A673 (cell line): ENCODE results near the gene ENTPD6. TPM values are rescaled to one million over a fixed set of nuclear protein-coding genes. Genes with fewer than 3 reads are reported as not detected.
A peak's percentile ranks its signal among the peaks of the same experiment; 100 is the strongest.
"Not testable (repeated sequence)": the region's sequence is repeated elsewhere in the genome, so short reads cannot be mapped to it uniquely, and the experiment has no call there.

Source experiments
- BruUV-seq: library from RNA; stranded (reverse); fragments of 400-500 nt; replicated peaks from 2 replicates; lab custom pipeline; 2021; lab: Mats Ljungman, UMichigan
- CTCF ChIA-PET: fragments of 300-600 bp; sonication (Branson Sonifier 250); formaldehyde crosslinking; loops from one replicate; lab custom pipeline; 2022; ENCODE audit warnings: antibody characterized with exemption; lab: Charles Lee
- POLR2A ChIA-PET: fragments of 300-600 bp; sonication (Branson Sonifier 250); formaldehyde crosslinking; loops from one replicate; lab custom pipeline; 2022; ENCODE audit warnings: antibody characterized with exemption; ENCODE audit not compliant: low non-redundant PET; lab: Charles Lee
- DNase-seq: peaks from one replicate; pipeline ENCODE4 v3.0.0-alpha.2; 2015; ENCODE audit warnings: low spot score
- H3K27ac ChIP-seq: fragments of 200-600 bp; sonication (generic); 2 replicates; pipeline ENCODE4 v1.5.1; 2016; ENCODE audit warnings: mixed run types, low read depth, mild to moderate bottlenecking, mixed read lengths, antibody characterized with exemption, low read length; ENCODE audit not compliant: poor library complexity, severe bottlenecking
- H3K27me3 ChIP-seq: fragments of 200-600 bp; sonication (generic); replicated peaks from 2 replicates; pipeline ENCODE4 v1.6.1; 2017; ENCODE audit warnings: mixed run types, low read depth, mild to moderate bottlenecking, mixed read lengths, antibody characterized with exemption, low read length; ENCODE audit not compliant: insufficient read depth, poor library complexity
- H3K36me3 ChIP-seq: fragments of 200-600 bp; sonication (generic); 2 replicates; pipeline ENCODE4 v1.6.1; 2016; ENCODE audit warnings: mixed run types, mild to moderate bottlenecking, mixed read lengths, antibody characterized with exemption, low read length; ENCODE audit not compliant: insufficient read depth, poor library complexity, severe bottlenecking
- H3K4me1 ChIP-seq: fragments of 200-600 bp; sonication (generic); 2 replicates; pipeline ENCODE4 v1.6.1; 2017; ENCODE audit warnings: mixed run types, mild to moderate bottlenecking, mixed read lengths, antibody characterized with exemption, low read length; ENCODE audit not compliant: insufficient read depth, poor library complexity, severe bottlenecking
- H3K4me3 ChIP-seq: fragments of 200-600 bp; sonication (generic); 2 replicates; pipeline ENCODE4 v1.5.1; 2016; ENCODE audit warnings: low read depth, mixed run types, mild to moderate bottlenecking, mixed read lengths, low read length; ENCODE audit not compliant: poor library complexity, severe bottlenecking
- H3K9me3 ChIP-seq: fragments of 200-600 bp; sonication (generic); 2 replicates; pipeline ENCODE4 v1.6.1; 2016; ENCODE audit warnings: mixed run types, low read depth, mild to moderate bottlenecking, mixed read lengths, antibody characterized with exemption, low read length; ENCODE audit not compliant: poor library complexity, severe bottlenecking
- EZH2 ChIP-seq: fragments of 200-600 bp; sonication (generic); IDR thresholded peaks from 2 replicates; pipeline ENCODE4 v1.6.1; 2017; ENCODE audit warnings: borderline replicate concordance, low read depth, mild to moderate bottlenecking, mixed read lengths, antibody characterized with exemption, low read length; ENCODE audit not compliant: poor library complexity, severe bottlenecking
- intact Hi-C: fragments of 100-400 bp; cut with micrococcal nuclease; formaldehyde crosslinking; loops from one replicate; pipeline ENCODE4 v1.10.0; 2022; ENCODE audit not compliant: unreplicated experiment
- total RNA-seq: library from RNA; stranded (reverse); gene quantifications from 2 replicates; pipeline ENCODE4 v1.2.3, GENCODE V29; 2021
- TF ChIP-seq, protein P1 (sequence below): fragments of 300-800, 200-600 bp; sonication (generic); conservative IDR thresholded peaks from 2 replicates; pipeline ENCODE4 v1.5.1; 2017; ENCODE audit warnings: low read depth, mild to moderate bottlenecking, antibody characterized with exemption, low read length, moderate library complexity, mixed read lengths

Gene ENTPD6
- total RNA-seq, 1 experiment from 2014 or later, result 50.2 TPM

DNA sequence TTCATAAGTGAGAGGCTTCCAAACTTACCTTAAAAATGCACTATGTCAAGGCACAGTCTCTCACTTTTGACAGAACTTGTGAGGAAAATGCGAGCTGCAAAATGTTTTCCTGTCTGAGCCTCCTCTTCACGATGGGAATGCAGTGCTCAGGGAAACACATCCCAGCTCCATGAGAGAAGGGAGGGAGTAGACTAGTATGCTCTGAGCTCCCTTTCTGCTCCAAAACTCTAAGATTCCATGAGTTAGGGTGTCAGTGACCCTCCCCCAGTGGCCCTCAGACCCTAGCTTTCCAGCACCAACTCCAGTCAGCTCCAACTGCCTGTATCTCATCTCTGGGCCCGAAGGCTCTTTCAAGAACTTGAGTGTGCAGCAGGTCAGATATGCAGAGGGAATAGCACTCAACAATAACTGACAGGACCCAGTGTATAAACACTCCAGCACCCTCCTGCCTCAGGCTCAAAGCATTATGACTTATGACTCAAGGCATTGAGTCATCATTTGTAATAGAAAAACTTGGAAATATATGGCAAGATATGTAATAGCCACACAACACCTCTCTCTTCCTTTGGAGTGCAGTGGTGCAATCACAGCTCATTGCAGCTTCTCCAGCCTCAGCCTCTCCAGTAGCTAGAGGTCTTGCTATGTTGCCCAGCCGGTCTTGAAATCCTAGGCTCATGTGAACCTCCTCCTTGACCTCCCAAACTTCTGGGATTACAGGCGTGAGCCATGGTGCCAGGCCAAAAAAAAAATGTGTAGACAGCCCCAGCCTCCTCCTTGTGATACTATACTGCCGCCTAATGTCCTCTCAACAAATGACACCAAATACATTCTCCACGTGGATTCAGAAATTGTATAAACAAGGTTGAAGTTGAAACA lies 16.7 kb upstream of the ENTPD6 start:
- Histone ChIP-seq H3K36me3 (no peaks in the 10 kb centered on the region), H3K27me3 (peaks cover 4% of the 10 kb centered on the region), H3K4me1 (no peaks in the 10 kb centered on the region), H3K4me3 (no peak overlapping the region), H3K9me3 (no peaks in the 10 kb centered on the region), H3K27ac (no peak overlapping the region)
- ChIA-PET POLR2A (no interaction called here), CTCF (interaction anchor here (0.7 kb wide), 1 partner anchor 35 kb away, joined by 4 read pairs; no protein-coding TSS in a partner anchor)
- DNase-seq, result peak; percentile 49
- BruUV-seq, result no TSS peak
- TF ChIP-seq EZH2, result no peak
- TF ChIP-seq, protein P1, sequence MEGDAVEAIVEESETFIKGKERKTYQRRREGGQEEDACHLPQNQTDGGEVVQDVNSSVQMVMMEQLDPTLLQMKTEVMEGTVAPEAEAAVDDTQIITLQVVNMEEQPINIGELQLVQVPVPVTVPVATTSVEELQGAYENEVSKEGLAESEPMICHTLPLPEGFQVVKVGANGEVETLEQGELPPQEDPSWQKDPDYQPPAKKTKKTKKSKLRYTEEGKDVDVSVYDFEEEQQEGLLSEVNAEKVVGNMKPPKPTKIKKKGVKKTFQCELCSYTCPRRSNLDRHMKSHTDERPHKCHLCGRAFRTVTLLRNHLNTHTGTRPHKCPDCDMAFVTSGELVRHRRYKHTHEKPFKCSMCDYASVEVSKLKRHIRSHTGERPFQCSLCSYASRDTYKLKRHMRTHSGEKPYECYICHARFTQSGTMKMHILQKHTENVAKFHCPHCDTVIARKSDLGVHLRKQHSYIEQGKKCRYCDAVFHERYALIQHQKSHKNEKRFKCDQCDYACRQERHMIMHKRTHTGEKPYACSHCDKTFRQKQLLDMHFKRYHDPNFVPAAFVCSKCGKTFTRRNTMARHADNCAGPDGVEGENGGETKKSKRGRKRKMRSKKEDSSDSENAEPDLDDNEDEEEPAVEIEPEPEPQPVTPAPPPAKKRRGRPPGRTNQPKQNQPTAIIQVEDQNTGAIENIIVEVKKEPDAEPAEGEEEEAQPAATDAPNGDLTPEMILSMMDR, result peak; percentile 81
- intact Hi-C loops, result loop anchor here (1.0 to 5.0 kb wide), 2 partner anchors 102 to 184 kb away; no protein-coding TSS in a partner anchor

DNA sequence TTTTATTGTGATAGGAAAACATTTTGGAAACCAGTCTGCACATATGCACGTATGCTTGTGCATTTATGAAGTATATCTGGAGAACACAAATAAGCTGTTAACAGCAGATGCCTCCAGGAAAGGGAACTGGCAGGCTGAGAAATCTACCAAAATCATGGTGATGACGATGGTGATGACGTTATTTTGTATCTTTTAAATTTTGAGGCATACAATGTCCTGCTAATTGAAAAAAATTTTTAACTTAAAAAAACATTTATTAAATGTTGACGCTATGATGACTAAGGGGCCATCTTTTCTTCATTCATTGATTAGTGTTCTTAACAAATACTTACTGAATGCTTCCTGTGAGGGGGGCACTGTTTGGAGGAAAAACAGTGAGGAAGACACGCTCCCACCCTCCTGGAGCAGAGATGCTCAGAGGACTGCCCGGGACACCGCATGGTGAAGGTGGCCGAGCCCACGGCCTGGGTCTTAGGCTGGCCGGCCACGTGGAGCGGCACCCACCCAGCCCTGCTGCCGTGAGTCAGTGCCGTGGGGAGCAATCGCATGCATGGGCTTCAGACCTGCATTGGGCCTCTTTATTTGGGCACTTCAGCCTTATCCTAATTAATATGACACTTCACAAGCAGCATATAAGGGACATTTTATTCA lies 15.9 kb upstream of the ENTPD6 start:
- CTCF ChIA-PET, result no interaction called here
- POLR2A ChIA-PET, result no interaction called here

DNA sequence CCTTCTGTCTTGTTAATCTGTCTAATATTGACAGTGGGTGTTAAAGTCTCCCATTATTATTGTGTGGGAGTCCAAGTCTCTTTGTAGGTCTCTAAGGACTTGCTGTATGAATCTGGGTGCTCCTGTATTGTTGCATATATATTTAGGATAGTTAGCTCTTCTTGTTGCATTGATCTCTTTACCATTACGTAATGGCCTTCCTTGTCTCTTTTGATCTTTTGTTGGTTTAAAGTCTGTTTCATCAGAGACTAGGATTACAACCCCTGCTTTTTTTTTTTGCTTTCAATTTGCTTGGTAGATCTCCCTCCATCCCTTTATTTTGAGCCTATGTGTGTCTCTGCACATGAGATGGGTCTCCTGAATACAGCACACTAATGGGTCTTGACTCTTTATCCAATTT lies 11.1 kb upstream of the ENTPD6 start:
- BruUV-seq, POLR2A ChIA-PET, H3K9me3 ChIP-seq, CTCF ChIA-PET, H3K4me3 ChIP-seq, H3K27ac ChIP-seq, DNase-seq, H3K36me3 ChIP-seq, intact Hi-C loops, H3K4me1 ChIP-seq: not testable (repeated sequence)
- H3K27me3 ChIP-seq, result peaks cover 36% of the 10 kb centered on the region

More for the DNA sequence above, 15.9 kb upstream of the ENTPD6 start:
- TF ChIP-seq, protein P1, result no peak
- TF ChIP-seq EZH2, result no peak
- H3K36me3 ChIP-seq, result no peaks in the 10 kb centered on the region
- H3K4me1 ChIP-seq, result no peaks in the 10 kb centered on the region
- H3K9me3 ChIP-seq, result no peaks in the 10 kb centered on the region
- peaks cover 4% of the 10 kb centered on the region for H3K27me3 ChIP-seq
- H3K4me3 ChIP-seq, result no peak overlapping the region
- intact Hi-C loops, result loop anchor here (1.0 to 5.0 kb wide), 2 partner anchors 102 to 184 kb away; no protein-coding TSS in a partner anchor
- no peak for DNase-seq
- BruUV-seq, result no TSS peak
- H3K27ac ChIP-seq, result no peak overlapping the region
